GM21423 (cell line): ENCODE data around the gene ABRAXAS1.
"Not testable (repeated sequence)": the region's sequence is repeated elsewhere in the genome, so short reads cannot be mapped to it uniquely, and the experiment has no call there.

Source experiments
- ATAC-seq: cut with Tn5 transposase; IDR thresholded peaks from one replicate; pipeline ENCODE4 v1.9.1; 2021; ENCODE audit warnings: mild to moderate bottlenecking, moderate library complexity; ENCODE audit not compliant: unreplicated experiment

ABRAXAS1 gene

DNA sequence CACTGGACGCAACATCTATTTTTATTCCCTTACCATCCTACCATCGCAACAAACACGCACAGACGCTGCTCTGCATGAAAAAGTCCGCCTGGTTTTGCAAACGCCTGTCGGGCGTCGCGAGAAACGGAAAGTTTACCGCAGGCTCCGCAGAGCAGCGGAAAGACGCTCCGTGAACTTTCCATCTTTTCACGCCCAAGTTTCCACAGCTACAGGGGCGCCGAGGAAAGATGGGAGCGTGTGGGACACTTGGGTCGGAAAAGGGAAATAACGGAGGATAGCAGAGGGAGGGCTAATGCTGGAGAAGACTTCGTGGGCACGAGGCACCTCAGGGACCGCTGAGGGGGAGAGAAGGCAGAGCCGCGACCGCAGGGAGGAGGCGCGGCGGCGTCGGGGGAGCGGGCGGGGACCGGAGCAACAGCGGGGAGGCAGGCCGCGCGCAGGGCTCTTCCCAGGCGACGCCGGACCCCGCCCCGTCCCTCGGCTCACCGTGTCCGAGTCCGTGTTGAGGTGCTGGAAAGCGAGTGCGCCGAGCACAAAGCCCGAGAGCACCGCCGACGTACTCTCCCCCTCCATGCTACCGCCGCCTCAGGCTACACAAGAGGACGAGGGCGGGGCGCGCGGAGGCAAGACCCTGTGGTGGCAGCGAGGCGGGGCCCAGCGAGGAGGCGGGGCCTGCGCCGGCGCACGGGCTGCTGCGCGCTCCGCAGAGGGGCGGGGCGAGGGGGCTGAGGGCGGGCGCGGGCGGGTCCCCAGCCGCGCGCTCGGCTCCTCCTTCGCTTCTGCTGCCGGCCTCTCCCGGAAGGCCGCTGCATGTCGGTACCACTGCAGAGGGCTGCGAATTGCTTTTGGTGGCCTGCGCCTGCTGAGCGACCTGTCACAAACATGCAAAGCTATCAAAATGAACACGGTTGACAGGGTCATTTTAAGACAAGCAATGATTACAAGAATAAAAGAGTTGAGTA lies at the start of gene ABRAXAS1:
Gene ABRAXAS1 (minus strand): TSS at position 601 of the 962 bp plus-strand sequence. CDS start 28 bp downstream, at position 573.
- ATAC-seq: peak; percentile 98

DNA sequence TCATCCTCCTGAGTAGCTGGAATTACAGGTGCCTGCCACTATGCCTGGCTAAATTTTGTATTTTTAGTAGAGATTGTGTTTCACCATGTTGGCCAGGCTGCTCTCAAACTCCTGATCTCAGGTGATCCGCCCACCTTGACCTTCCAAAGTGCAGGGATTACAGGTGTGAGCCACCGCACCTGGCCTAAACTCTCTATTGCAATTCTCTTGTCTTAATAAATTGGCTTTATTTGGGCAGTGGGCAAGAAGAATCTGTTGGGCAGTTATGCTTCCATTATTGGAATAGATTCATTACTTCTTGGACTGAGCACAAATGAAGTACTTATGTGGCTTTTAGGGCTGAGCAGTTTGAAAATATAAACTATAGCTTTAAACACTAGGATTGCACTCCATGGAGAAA lies 42.8 kb upstream of the ABRAXAS1 start:
- no peak for ATAC-seq

DNA sequence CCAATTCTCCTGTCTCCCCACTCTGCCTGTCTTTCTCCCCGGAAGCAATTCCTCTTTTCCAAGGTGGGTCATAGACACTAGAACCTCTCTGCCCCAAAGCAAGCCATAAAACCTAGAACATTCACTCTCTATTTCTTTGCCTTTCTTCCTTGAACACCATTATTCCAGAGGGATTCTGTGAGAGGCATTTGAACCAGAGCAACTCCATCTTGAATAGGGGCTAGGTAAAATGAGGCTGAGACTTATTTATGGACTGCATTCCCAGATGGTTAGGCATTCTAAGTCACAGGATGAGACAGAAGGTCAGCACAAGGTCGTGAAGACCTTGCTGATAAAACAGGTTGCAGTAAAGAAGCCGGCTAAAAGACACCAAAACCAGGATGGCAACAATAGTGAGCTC lies 37.3 kb upstream of the ABRAXAS1 start:
- ATAC-seq: no peak

DNA sequence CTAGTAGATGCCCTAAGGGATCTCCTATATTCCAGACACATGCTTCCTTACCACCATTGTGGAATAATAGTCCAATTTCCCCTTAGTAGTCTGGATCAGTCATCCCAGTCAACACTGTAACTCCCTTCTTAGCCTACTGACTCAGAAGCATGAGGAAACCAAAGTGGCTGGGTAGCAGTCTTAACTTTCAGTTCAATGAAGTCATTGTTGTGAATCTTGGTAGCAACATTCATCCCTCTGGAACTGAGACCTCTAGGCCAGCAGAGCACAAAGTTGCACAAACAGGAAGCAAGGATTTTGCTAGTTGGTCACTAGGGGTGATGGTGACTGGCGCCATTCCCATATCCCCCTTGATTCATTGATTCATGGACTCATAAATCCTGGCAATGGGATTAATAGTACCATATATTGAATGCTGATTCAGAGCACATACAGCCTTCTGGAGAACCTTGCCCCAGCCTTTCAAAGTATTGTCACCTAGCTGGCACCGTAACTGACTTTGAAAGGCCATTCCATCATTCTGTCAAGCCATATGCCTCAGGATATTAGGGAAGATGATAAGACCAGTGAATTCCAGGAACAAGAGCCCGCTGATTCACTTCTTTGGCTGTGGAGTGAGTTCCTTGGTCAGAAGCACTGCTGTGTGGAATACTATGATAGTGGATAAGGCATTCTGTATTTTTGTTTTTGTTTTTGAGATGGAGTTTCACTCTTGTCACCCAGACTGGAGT lies 31.3 kb upstream of the ABRAXAS1 start:
- no peak for ATAC-seq

DNA sequence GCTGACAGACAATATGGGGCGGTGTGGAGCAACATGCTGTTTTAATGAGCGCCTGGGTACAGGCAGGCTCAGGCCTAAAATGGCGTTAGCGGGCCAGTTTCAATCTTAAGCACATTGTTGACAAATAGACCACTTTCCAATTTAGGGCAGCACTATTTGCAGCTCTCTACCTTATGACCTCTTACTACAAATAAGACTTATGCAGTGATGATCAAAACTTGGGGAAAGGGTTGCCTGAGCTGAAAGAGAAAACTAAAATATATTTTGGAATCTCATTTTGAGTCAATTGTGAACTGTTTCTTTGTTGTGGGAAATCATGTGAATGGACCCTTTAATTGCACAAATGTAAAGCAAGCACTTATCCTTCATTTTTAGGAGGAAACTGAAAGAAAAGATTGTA lies 25.5 kb upstream of the ABRAXAS1 start:
- ATAC-seq: no peak

DNA sequence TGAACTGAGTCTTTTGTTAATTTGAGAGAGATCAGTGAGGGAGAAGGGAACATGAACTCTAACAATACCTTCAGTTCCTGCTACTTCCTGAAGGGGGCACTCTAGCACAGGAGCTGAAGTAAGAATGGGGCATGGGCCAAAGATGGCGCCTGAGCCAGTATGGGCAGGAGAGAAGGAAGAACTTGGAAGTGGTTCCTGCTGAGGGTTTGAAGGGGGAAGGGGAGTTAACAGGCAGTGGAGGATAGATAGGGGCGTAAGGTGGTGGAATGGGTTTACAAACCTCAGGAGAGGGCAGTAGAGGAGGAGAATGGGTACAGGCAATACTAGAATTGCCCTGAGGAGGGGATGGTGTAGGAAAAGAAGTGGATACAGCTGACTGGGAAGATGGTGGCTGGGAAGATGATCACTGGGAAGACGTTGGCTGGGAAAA lies 24.3 kb upstream of the ABRAXAS1 start:
- not testable (repeated sequence) for ATAC-seq

DNA sequence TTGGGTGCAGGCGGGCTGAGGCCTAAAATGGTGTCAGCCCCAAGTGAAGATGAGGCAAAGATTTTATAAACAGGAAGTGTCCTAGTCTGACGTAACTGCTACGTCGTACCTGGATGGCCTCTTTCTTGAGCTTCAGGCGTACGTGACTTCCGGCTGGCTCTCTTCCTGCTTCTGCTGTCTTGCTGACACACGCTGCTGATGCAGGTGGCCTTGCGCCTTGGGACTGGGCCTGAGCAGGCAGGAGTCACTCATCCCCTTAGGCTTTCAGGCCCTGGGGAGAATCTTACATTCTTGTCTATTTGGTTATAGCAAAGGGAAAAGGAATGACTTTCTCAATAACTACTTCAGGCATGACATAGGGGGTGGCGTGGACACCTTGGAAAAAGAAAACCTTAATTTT lies 20.1 kb upstream of the ABRAXAS1 start:
- no peak for ATAC-seq

DNA sequence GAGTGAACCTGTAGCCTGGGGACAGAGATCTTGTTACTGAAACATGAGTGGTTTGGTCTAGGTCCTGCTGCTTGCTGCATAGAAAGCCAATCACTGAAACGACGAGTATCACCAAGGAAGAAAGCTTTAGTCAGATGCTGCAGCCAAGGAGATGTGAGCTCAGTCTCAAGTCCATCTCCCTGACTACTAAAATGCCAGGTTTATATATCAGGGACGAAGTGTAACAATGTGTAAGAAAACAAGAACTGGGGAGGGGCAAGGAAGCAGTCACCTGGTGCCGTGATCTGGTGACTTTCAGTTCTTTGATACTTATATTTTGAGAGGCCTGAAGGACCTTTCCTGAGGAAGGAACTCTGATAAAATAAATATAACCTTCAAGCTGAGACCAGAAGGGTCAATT lies 19.6 kb upstream of the ABRAXAS1 start:
- ATAC-seq: no peak

DNA sequence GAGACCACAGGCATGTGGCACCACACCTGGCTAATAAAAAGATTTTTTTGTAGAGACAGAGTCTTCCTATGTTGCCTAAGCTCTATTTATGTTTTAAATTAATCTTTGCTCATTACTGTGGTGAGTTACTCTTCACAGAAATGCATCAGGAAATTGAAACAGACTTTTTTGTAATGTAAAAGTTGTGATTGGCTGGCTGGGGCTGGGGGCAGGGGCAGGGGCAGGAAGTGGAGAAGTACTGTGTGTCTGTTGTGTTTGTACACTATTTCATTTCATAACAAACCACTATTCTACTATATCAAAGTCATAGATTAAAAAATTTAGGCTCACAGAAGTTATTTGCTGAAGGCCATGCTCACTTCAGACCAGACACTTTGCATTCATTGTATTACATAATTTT lies 19.1 kb upstream of the ABRAXAS1 start:
- ATAC-seq: no peak

DNA sequence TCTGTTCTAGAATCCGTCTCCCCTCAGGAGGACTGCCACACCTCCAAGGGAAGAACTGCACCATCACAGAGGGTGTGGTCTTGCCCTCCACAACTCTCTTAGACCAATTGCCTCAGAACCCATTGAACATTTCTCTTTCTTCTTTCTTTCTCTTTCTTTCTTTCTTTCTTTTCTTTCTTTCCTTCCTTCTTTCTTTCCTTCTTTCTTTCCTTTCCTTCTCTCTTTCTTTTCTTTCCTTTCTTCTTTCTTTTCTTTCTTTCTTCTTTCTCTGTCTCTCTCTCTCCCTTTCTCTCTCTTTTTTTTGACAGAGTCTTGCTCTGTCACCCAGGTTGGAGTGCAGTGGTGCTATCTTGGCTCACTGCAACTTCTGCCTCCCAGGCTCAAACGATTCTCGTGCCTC lies 16.8 kb upstream of the ABRAXAS1 start:
- ATAC-seq: not testable (repeated sequence)

DNA sequence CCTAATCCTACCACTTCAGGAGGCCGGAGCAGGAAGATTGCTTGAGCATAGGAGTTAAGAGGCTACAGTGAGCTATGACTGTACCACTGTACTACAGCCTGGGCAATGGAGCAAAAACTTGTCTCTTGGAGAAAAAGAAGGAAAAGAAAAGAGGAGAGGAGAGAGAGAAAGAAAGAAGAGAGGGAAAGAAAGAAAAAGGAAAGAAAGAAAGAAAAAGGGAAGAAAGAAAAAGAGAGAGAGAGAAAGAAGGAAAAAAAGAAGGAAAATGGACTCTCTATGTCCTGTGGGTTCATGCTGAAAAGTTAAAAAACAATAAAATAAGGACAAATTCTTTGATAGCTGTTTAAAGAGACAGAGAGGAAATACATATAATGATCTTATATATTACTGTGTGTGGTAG lies 13.3 kb upstream of the ABRAXAS1 start:
- no peak for ATAC-seq

DNA sequence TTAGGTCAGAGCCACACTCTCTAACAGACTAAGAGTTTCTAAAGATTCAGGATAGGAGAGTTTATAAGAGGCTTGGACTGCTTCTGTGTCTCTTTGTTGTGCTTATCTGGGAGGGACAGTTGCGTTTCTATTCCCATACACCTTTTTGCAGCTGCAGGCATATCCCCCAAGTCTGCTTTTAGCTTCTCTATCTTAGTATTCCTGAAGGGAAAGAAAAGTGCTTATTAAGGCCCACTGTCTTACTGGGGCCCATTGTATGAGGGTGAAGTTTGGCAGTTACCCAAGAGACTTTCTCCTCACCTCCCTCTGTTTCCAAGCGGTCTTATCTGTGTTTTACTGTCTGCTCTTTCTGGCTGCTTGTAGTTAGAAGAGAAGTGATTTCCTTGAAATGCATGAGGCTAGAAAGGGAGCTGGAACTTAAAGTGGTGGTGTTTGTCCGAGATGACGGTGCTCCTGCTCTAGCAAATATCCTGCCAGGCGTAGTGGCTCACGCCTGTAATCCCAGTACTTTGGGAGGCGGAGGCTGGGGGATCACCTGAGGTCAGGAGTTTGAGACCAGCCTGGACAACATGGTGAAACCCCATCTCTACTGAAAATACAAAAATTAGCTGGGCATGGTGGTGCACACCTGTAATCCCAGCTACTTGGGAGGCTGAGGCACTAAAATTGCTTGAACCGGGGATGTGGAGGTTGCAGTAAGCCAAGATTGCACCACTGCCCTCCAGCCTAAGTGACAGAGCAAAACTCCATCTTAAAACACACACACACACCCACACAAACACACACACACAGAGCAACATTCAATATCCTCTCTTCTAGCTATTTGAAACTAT lies 11.4 kb upstream of the ABRAXAS1 start:
- ATAC-seq: not testable (repeated sequence)

DNA sequence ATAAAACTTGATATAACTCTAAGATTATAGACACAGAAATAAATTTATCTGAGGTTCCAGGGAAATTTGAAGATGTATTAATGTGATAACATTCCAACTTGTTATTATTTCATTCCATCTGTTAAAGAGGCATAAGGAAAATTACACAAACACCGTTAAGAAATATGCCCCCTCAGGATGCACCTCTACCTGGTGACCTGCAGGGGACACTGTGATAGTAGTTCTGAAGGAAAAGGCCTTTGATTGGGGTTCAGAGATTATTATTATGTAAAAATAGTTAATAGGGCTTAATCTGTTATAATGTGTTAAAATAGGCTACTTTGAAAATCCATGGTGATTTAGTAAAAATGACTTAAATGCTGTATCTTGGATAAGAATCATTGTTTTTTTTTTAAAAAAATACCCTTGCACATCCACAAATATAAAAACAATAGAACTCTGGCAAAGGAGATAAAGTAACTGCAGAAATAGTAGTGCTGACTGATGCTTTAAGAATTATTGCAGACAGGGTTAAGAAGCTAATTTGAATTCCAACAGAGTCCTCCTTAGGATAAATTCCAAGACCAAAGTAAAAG lies 6.1 kb upstream of the ABRAXAS1 start:
- peak; percentile 60 for ATAC-seq

DNA sequence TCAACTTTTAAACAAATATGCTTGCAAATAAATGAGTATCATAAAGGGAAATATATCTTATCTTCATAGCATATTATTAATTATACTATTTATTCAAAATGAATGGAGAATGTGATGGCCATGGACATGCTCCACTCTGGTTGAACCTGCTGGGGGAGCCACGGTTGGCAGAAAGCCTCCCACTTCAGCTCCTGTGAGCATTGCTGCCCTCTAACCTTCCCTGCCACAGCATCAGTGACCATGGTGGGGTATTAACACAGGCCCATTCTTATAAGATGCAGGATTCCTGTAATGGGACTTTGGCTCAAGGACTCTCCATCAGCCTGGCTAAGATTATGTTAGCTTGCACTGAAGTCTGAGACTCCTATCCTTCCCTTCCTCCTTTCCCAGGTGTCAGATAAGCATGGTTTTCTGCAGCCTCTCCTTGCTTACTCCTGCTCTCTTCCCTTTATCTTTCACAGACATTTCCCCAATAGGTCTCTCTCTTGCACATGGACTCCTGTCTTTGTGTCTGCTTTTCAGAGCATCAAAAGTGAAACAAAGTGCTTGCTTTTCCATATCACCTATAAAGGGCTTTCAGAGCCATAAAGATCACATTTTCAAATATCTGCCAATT lies 4.9 kb upstream of the ABRAXAS1 start:
- no peak for ATAC-seq

DNA sequence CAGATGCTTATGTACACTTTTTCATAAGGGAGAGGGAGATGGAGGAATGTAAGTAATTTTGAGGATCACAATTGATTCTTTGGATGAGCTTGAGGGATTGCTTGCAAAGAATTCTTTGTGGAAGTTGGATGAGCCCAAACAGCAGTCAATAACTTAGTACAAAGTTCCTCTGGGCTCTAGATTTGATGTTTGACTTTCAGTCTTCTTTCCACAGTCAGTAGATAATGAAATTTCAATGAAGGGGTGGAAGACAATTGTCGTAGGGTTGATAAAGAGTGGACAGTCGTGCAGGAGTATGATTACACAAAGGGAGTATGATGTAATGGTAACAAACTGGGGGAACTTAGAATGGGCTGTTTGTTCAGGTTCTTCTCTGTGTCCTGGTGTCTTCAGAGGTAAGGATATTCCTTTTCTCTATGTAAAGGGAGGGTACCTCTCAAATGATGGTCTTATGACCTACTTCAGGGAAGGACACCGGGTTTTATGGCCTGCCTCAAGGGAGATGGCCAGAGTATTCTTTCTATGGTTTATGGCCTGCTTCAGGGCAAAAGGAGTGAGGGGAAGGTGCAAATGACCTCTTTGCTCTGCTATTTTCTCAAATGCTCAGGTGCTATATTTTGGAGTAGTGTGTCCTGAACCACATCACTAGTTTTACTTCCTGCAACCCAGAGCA lies 1.7 kb upstream of the ABRAXAS1 start:
- ATAC-seq: no peak

DNA sequence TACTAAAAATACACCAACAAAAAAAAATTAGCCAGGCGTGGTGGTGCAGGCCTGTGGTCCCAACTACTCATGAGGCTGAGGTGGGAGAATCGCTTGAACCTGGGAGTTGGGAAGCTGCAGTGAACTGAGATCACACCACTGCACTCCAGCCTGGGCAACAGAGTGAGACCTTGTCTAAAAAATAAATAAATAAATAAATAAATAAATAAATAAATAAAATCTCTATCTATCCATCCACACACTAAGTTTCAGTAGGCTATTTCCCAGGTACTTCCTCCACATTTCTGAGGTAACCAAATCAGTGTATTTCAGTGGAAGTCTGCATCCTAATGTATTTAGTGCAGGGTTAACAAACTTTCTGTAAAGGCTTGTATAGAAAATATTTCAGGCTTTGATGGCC lies 10.9 kb downstream of the ABRAXAS1 start:
- ATAC-seq: no peak

DNA sequence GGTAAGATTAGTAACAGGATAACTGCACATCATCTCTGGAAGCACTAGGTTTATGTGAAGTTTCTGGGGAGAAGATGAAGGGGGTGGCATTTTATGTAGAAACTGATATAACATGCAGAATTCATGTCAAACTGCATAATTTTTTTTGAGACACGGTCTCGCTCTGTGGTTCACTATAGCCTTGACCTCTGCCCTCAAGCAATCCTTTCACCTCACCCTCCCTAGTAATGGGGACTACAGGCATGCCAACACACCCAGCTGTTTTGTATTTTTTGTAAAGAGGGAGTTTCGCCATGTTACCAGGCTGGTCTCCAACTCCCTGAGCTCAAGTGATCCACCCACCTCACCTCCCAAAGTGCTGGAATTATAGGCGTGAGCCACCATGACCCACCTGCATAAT lies 11.5 kb downstream of the ABRAXAS1 start:
- no peak for ATAC-seq

DNA sequence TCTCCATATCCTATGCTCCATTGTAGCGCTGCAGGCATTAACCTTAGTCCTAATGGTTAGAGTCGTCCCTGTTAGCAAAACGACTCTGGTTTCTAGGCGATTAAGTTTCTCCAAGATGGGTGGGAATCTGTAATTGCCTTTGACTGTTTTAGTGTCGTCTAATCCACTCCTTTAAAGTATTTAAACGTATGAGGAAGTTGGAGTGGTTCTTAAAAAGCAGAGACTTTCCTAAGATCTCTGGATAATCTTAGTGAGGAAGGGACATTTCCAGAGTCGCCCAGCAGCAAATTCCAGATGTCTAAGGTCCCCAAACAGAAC lies 28.8 kb downstream of the ABRAXAS1 start:
- no peak for ATAC-seq

DNA sequence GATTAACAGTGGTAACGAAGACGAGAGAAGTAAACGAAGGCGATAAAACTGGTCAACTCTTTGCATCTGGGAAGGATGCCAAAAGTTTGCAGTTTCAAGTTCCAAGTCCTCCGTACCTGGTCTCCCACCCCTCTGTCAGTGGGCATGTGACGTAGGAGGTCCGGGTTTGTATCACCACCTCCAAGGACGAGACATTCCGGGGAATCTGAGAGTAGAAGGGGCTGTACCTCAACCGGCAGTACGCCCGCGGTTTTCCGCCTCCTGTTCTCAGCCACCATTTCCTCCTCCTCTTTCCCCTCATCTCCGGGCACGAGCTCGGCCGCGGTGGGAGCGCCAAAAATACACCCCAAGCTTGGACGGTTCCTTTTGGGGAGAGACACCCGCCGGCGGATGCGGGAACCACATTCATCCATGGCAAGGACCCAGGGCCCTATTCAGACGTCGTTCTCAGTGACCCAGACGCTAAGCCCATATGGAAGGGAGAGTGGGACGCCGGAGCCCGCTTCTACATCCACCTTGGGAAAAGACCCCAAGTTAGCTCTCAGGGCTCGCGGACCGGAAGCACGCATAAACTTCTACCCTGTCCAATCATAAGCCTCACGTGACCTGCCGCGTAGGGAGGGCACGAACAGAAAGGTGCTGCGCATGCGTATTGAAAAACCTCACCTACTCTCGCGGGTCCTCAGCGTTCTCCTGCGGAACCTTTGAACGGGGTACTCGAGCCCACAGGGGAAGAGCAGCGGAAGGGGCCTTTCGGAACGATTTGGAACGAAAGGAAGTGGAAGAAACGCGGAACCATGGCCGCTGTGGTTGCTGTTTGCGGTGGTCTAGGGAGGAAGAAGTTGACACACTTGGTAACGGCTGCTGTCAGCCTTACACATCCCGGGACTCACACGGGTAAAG lies 29.4 kb downstream of the ABRAXAS1 start, which contains the start of the genes HELQ and MRPS18C:
Gene HELQ (minus strand): TSS at position 543 of the 903 bp plus-strand sequence. CDS start 130 bp downstream, at position 413.
Gene MRPS18C (plus strand): TSS at position 778 of the 903 bp plus-strand sequence. CDS start 20 bp downstream, at position 798.
- ATAC-seq: peak; percentile 94
